AML-193 (cell line): ENCODE measurements around the gene USP17L5.
"Not testable (repeated sequence)": the region's sequence is repeated elsewhere in the genome, so short reads cannot be mapped to it uniquely, and the experiment has no call there.

Source experiments
- DNase-seq, 2 experiments: peaks; one replicate each; lab custom pipeline; 2025; lab: John Stamatoyannopoulos, UW

Gene USP17L5, protein sequence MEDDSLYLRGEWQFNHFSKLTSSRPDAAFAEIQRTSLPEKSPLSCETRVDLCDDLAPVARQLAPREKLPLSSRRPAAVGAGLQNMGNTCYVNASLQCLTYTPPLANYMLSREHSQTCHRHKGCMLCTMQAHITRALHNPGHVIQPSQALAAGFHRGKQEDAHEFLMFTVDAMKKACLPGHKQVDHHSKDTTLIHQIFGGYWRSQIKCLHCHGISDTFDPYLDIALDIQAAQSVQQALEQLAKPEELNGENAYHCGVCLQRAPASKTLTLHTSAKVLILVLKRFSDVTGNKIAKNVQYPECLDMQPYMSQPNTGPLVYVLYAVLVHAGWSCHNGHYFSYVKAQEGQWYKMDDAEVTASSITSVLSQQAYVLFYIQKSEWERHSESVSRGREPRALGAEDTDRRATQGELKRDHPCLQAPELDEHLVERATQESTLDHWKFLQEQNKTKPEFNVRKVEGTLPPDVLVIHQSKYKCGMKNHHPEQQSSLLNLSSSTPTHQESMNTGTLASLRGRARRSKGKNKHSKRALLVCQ

GRCh38 chr4:9339103-9339502 lies at the start of gene USP17L5:
Gene USP17L5 (plus strand): TSS chr4:9339403. CDS start chr4:9339403, 0 bp downstream.
- DNase-seq, result not testable (repeated sequence)

DNA sequence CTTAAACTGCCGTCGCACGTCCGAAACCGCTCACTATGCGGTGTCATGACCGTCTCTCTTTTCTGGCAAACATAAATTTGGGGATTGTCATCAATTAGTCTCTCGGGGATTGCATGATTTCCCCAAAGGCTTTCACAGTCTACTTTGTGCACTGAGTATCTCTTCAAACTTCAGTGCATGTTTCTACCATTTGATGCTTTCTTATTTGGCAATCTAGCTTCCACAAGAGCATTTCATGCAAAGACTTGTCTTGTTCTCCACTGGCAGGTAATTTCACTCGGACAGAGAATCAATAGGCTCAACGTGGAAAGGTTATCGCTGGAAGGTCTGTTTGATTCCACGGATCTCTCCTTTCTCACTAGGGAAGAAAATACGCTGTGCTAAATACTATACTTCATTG lies 15.0 kb upstream of the USP17L5 start:
- not testable (repeated sequence) for DNase-seq

GRCh38 chr4:9324865-9325264 lies 14.3 kb upstream of the USP17L5 start, which contains the start of gene USP17L24:
Gene USP17L24 (plus strand): TSS chr4:9325165. CDS start chr4:9325165, 0 bp downstream.
- not testable (repeated sequence) for DNase-seq

DNA sequence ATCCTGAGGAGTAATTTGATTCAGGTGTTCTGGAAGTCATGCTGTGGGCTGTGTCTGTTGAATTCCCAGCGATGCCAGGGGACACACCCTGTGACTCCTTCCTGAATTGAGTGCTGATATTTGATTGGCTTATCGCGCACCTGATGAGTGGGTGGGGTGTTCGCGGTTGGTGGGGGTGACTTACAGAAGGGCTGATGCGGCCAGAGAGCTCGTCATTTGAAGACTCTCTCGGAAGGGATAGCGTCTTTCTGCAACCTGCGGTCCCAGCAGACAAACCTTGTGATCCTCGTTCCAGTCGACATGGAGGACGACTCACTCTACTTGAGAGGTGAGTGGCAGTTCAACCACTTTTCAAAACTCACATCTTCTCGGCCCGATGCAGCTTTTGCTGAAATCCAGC lies 9.6 kb upstream of the USP17L5 start, which contains the start of gene USP17L25:
USP17L25 (plus strand) TSS at position 301 of the 400 bp plus-strand sequence; CDS start at position 301, 0 bp downstream.
- not testable (repeated sequence) for DNase-seq

DNA sequence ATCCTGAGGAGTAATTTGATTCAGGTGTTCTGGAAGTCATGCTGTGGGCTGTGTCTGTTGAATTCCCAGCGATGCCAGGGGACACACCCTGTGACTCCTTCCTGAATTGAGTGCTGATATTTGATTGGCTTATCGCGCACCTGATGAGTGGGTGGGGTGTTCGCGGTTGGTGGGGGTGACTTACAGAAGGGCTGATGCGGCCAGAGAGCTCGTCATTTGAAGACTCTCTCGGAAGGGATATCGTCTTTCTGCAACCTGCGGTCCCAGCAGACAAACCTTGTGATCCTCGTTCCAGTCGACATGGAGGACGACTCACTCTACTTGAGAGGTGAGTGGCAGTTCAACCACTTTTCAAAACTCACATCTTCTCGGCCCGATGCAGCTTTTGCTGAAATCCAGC lies 4.8 kb upstream of the USP17L5 start, which contains the start of gene USP17L26:
USP17L26 (plus strand) TSS at position 301 of the 400 bp plus-strand sequence; CDS start at position 301, 0 bp downstream.
- DNase-seq, result not testable (repeated sequence)

- DNase-seq, result not testable (repeated sequence)
These were observed 4.6 kb downstream of the USP17L5 start, which contains the start of gene USP17L27 for GRCh38 chr4:9343848-9344247. Gene USP17L27 (plus strand): TSS chr4:9344148. CDS start chr4:9344148, 0 bp downstream.

GRCh38 chr4:9348593-9348992 lies 9.4 kb downstream of the USP17L5 start, which contains the start of gene USP17L28:
Gene USP17L28 (plus strand): TSS chr4:9348893. CDS start chr4:9348893, 0 bp downstream.
- DNase-seq, result not testable (repeated sequence)

GRCh38 chr4:9350866-9351265 lies 11.7 kb downstream of the USP17L5 start:
- not testable (repeated sequence) for DNase-seq

DNA sequence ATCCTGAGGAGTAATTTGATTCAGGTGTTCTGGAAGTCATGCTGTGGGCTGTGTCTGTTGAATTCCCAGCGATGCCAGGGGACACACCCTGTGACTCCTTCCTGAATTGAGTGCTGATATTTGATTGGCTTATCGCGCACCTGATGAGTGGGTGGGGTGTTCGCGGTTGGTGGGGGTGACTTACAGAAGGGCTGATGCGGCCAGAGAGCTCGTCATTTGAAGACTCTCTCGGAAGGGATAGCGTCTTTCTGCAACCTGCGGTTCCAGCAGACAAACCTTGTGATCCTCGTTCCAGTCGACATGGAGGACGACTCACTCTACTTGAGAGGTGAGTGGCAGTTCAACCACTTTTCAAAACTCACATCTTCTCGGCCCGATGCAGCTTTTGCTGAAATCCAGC lies 14.1 kb downstream of the USP17L5 start, which contains the start of gene USP17L29:
USP17L29 (plus strand) TSS at position 301 of the 400 bp plus-strand sequence; CDS start at position 301, 0 bp downstream.
- DNase-seq, result not testable (repeated sequence)

- DNase-seq, result not testable (repeated sequence)
These were observed 23.6 kb downstream of the USP17L5 start, which contains the start of gene USP17L30 for GRCh38 chr4:9362829-9363228. Gene USP17L30 (plus strand): TSS chr4:9363129. CDS start chr4:9363129, 0 bp downstream.

- DNase-seq, result not testable (repeated sequence)
These were observed 40.7 kb downstream of the USP17L5 start for GRCh38 chr4:9379881-9380280.

DNA sequence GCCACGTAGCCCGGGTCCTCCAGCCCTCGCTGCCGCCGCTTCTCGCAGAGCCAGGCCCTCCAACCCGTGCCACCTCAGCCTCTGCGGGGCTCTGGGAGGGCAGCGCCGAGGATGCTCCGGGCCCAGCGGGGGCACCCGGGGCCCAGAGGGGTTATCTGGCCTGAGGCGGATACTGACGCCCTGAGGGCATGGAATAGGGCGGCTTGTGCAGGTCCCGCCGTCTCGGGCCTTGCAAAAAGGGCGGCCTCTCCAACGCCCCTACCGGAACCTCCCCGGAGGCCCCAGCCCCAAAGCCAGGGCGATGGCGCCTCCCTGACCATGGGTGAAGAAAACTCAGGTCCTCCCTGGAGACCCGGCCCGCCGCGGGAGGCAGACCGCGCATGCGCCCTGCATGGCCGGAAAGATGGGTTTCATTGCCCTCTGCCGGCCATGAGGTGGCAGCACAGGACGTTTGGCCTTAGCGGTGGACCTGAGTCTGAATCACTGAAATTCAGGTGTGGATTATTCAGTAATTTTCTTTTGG lies 41.9 kb downstream of the USP17L5 start:
- not testable (repeated sequence) for DNase-seq

DNA sequence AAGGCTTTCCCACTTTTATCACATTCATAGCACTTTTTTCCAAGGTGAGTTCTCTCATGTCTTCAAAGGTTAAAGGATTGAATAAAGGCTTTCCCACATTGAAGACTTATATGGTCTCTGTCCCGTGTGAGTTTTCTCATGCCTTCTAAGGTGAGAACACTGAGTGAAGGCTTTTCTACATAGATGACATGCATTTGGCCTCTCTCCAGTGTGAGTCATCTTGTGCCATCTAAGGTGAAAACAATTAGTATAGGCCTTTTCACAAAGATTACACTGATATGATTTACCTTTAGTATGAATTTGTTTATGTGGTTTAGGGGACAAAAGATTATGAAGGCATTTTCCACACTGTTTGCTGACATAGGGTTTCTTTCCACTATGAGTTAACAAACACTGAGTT lies 44.9 kb downstream of the USP17L5 start:
- DNase-seq, result no peak

- DNase-seq, result not testable (repeated sequence)
These were observed 49.8 kb downstream of the USP17L5 start for GRCh38 chr4:9389001-9389400.
